HG02678 (cell line): ENCODE results near the gene KDELR1.
"Not testable (repeated sequence)": the region's sequence is repeated elsewhere in the genome, so short reads cannot be mapped to it uniquely, and the experiment has no call there.

Source experiments
- ATAC-seq: cut with Tn5 transposase; IDR thresholded peaks from one replicate; pipeline ENCODE4 v1.9.1; 2021; ENCODE audit warnings: mild to moderate bottlenecking, moderate library complexity; ENCODE audit not compliant: unreplicated experiment

Gene KDELR1

DNA sequence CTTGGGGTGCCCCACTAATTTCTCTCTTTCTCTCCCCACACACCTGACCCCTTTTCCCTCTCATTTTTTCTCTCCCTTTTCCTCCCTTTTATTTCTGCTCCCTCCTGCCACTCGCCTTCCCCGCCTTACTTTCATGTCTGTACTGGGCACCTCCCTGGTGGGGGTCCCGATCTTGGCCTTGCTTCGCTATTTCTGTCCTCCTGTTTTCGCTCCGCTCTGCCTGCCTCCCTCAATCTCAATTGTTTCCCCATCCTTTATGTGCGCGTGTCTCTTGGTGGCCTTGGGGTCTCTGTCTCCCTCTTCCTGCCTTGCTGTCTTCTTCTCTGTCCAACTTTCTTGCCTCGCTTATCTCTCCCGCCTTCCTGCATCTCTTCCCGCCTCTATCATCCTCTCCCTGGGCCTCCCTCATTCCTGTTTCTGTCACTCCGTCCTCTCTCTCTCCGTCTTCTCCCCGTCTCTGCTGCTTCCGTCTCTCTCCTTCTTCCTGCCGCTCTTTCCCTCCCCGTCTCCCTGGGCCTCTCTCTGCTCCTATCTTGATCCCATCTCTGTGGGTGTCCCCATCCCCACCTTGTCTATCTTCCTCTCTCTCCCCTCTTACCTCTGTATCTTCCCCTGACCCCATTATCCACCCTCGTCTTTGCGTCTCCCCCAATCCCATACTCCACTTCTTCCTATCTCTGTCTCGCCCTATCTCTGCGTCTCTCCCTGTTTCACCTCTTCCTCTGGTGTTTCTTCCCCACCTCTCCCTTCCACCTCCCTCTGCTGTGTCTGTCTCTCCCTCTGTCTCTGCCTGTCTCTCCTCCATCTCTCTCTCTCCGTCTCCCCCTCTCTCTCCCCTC is 6.1 kb upstream of the KDELR1 start:
- no peak for ATAC-seq

DNA sequence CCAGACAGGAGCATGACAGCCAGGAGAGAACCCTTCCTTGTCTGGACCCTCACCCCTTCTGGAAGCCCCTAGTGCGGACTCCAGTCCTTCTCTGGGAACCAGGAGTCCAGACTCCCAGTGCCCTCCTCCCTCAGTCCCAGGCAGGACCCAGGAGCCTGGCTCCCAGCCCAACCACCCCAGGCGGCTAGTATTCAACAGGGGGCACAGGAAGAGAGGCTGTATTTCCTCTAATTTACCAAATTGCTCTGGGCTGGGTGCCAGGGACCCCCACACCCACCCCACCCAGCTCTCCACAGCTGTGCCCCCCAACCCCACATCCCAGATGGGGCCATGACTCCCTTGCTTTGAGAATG is 5.4 kb upstream of the KDELR1 start:
- no peak for ATAC-seq

DNA sequence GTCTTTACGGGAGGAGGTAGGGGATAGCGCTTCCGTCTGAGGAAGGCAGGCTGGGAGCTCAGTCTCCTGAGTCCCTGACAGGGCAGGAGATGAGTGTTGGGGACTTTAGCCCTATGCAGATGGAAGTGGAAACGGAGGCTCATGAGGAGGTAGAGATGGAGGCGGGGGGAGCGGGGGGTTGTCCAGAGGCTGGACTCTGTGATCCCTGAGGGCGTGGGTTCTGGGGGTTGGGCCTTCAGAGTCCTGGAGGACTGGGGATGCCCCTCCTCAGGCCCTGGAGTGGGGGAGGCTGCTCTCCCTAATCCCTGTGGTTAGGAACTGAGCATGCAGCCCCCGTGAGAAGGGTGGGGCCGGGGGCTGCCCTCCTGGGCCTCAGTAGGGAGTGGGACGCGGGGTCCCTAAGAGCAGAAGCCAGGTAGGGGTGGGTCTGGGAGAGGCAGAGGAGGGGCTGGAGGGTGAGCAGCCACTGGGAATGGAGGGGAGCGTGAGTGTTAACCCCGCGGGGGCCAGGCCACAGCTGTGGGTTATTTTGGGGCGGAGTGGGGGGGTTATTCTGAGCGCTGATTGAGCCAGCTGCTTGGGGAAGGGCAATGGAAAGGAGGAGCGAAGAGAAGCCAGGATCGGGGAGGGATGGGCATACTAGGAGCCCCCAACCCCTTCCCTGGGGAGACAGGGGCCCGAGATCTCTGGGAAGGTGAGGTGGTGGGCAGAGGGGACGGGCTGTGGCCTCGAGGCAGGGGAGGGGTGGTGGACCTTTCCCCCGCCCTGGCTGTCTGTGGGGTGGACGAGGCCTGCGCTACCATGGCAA is 4.9 kb upstream of the KDELR1 start:
- ATAC-seq: no peak

GRCh38 chr19:48395499-48395898 is 4.1 kb upstream of the KDELR1 start:
- ATAC-seq: no peak

- no peak for ATAC-seq
Measured at GRCh38 chr19:48395170-48395455, 3.8 kb upstream of the KDELR1 start.

GRCh38 chr19:48394331-48395169 is 3.2 kb upstream of the KDELR1 start:
- ATAC-seq: no peak

GRCh38 chr19:48393559-48394330 is 2.4 kb upstream of the KDELR1 start, which contains the start of gene GRIN2D:
Gene GRIN2D, plus strand, starts transcription at chr19:48393668. Its CDS starts 4,725 bp downstream, at chr19:48398393.
- ATAC-seq: no peak

DNA sequence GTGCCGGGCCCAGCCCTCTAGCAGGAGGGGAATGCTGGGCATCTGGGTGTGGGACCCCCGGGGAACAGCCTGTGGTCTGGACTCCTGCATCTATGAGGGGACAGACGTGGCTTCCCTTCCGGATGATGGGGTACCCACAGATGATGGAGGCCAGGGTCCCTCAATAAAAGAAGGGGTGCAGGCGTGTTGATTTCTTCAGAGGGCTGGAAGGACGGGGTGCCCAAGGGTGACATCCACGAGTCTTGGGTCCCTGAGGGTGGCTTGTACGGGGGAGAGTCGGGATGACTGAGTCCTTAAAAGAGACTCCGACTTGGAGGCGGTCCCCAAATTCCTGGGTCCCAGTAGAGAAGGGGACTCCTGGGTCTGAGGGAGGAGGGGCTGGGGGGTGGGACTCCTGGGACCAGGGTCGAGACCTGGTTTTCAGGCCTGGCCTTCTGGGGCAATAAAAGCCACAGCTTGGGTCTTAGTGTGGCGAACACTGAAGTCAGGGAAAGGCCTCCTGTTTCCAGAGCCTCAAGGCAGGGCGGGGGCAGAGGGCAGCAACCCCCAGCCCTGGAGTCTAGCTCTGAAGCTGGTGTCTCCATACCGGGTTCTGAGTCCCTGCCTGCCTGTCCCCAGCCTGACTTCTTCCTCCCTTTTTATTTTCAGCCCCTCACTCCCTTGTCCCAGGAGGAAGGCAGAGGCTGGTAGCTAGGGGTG is 1.7 kb upstream of the KDELR1 start:
- no peak for ATAC-seq

DNA sequence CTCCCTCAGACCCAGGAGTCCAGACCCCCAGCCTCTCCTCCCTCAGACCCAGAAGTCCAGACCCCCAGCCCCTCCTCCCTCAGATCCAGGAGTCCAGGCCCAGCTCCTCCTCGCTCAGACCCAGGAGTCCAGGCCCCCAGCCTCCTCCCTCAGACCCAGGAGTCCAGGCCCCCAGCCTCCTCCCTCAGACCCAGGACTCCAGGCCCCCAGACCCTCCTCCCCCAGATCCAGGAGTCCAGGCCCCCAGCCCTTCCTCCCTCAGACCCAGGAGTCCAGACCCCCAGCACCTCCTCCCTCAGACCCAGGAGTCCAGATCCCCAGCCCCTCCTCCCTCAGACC is 624 bp upstream of the KDELR1 start:
- not testable (repeated sequence) for ATAC-seq

- no peak for ATAC-seq
Measured at GRCh38 chr19:48390188-48391099, 907 bp downstream of the KDELR1 start.

GRCh38 chr19:48386981-48387380 is 4.4 kb downstream of the KDELR1 start:
- ATAC-seq: no peak

DNA sequence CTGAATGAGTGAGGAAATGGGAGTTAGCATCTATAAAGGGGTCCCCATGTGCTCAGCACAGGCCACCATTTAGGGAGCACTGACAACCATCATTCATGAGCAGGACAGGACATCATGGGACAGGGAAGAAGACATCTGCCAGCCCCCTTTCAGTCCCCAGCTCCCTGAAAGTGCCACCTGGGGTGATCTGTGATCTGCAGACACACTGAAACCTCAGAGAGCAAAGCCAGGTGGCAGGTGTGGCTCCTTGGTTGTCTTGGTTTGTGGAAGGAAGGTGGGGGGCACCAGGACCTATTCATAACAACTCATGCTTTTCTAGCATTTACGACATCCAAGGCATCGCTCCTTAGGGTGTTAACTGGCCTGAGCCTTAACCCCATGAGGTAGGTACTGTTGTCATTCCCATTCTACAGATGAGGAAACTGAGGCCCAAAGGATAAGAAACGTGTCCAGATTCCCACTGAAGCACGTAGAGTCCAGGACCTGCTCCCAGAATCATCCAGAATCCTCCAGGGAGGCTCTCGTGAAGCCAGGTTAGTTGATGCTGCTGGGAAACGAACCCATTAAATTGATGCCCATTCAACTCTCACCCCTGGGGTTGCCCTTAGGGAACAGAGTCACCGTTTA is 5.8 kb downstream of the KDELR1 start:
- ATAC-seq: no peak

DNA sequence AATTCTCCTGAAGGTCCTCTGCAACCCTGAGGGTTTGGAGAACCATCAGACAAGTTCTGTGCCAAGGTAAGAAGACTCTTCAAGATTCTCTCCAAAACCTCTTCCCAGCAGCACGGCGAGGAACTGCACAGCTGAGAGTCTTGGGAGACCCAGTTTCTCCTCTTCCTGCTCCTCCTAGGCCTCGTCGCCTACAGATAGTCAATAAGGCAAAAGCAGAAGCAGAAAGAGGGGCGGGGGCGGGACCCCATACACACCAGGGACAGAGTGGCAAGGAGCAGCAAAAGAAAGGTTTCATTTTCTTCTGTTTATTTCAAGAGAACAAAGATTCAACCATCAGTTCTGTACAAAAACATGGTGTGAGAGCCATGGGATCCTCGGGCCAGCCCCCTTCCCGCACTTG is 9.1 kb downstream of the KDELR1 start:
- no peak for ATAC-seq

- ATAC-seq: no peak
Measured at GRCh38 chr19:48381178-48381950, 10.0 kb downstream of the KDELR1 start.

GRCh38 chr19:48379058-48379457 is 12.3 kb downstream of the KDELR1 start:
- ATAC-seq: no peak

DNA sequence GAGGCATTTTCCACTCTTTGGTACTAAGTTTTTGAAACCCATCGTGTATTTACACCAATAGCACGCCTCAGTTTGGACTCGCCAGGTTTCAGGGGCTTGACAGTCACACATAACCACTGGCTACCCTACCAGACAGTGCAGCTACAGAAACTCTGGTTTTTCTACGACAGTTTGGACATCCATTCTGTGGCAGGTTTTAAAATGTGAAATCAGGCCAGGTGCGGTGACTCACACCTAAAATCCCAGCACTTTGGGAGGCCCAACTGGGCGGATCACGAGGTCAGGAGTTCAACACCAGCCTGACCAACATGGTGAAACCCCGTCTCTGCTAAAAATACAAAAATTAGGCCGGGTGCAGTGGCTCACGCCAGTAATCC is 13.2 kb downstream of the KDELR1 start:
- no peak for ATAC-seq

GRCh38 chr19:48373567-48373966 is 17.8 kb downstream of the KDELR1 start:
- ATAC-seq: no peak

DNA sequence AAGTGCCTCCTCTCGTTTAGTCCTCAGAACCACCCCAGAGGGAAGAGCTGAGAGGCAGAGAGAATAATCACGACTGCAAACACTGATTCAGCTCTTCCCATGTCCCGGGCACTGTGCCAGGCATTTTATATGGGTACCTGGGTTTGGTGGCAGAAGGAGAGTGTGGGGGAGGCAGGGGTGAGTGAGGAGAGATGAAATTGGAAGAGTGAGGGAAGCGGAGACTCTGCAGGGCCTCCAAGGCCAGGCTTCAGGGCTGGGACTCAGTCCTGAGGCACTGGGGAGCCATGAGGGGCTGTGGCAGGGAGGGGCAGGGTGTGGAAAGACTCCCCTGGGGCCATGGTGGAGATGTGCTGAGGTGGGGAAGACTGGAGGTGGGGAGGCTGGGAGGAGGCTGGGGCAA is 18.4 kb downstream of the KDELR1 start:
- no peak for ATAC-seq
